ENCODE results near the gene FRMD1.

DNA sequence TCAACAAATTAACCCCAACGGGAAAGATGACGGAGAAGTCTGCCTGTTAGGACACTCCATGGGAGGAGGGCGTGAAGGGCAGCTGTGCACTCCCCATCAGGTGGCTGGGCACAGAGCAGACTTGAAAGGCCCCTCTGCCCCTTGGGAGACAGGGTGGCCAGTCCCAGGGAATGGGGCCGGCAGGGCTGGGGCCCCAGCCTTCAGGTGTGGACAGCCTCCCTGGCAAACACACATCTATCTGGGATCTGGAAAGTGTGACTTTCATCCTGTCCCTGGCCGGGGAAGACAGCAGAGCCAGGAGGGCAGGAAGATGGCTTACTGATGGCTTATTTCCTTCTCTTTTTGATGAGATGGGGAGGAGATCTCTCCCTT, 4.5 kb upstream of the FRMD1 start:
- TF ChIP-seq JUN (IDR thresholded peaks at IDR 0.05; ENCODE audit: borderline replicate concordance, insufficient read depth, insufficient read length, low read depth) = no peak
- TF ChIP-seq, protein P1, sequence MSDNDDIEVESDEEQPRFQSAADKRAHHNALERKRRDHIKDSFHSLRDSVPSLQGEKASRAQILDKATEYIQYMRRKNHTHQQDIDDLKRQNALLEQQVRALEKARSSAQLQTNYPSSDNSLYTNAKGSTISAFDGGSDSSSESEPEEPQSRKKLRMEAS (IDR thresholded peaks at IDR 0.05; ENCODE audit: insufficient read depth, insufficient read length) = no peak
